ENCODE data around the gene ASB2.

DNA sequence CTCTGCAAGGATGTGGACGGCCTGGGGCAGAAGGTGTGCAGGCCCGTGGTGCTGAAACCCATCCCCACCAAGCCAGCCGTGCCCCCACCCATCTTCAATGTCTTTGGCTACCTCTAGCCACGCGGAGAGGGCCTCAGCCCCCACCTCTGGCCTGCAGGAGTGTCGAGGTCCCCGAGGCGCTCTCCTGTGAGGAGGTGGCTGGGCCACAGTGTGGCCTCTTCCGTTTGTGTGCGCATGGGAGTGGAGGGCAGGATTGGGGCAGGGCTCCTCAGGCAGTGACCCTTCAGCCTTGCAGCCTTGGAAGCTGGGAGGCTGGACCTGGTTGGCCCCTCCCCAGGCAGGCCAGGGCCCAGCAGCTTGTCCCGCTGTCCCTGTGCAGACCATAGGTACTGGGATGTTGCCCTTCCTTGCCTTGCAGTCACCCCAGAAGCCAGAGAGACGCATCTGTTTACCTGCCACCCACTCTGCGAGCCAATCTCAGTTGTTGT is 47.3 kb downstream of the ASB2 start:
- TF ChIP-seq, protein P1, sequence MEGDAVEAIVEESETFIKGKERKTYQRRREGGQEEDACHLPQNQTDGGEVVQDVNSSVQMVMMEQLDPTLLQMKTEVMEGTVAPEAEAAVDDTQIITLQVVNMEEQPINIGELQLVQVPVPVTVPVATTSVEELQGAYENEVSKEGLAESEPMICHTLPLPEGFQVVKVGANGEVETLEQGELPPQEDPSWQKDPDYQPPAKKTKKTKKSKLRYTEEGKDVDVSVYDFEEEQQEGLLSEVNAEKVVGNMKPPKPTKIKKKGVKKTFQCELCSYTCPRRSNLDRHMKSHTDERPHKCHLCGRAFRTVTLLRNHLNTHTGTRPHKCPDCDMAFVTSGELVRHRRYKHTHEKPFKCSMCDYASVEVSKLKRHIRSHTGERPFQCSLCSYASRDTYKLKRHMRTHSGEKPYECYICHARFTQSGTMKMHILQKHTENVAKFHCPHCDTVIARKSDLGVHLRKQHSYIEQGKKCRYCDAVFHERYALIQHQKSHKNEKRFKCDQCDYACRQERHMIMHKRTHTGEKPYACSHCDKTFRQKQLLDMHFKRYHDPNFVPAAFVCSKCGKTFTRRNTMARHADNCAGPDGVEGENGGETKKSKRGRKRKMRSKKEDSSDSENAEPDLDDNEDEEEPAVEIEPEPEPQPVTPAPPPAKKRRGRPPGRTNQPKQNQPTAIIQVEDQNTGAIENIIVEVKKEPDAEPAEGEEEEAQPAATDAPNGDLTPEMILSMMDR (tag by site-specific recombination; IDR thresholded peaks at IDR 0.05): no peak
- TF ChIP-seq, protein P2, sequence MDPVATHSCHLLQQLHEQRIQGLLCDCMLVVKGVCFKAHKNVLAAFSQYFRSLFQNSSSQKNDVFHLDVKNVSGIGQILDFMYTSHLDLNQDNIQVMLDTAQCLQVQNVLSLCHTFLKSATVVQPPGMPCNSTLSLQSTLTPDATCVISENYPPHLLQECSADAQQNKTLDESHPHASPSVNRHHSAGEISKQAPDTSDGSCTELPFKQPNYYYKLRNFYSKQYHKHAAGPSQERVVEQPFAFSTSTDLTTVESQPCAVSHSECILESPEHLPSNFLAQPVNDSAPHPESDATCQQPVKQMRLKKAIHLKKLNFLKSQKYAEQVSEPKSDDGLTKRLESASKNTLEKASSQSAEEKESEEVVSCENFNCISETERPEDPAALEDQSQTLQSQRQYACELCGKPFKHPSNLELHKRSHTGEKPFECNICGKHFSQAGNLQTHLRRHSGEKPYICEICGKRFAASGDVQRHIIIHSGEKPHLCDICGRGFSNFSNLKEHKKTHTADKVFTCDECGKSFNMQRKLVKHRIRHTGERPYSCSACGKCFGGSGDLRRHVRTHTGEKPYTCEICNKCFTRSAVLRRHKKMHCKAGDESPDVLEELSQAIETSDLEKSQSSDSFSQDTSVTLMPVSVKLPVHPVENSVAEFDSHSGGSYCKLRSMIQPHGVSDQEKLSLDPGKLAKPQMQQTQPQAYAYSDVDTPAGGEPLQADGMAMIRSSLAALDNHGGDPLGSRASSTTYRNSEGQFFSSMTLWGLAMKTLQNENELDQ (tag by site-specific recombination; IDR thresholded peaks at IDR 0.05; ENCODE audit: low read depth): no peak

Measured in HEK293 (cell line).